Limb (tissue), 2 donors: ENCODE data around the gene KCTD5.
A peak's percentile ranks its signal among the peaks of the same experiment; 100 is the strongest.
"Not testable (repeated sequence)": the region's sequence is repeated elsewhere in the genome, so short reads cannot be mapped to it uniquely, and the experiment has no call there.

Experiments used
- DNase-seq, 2 donors: peaks; one replicate each; pipeline ENCODE4 v3.0.0-alpha.2; 2016; ENCODE audit errors: extremely low spot score in 2 of 2

The KCTD5 gene

DNA sequence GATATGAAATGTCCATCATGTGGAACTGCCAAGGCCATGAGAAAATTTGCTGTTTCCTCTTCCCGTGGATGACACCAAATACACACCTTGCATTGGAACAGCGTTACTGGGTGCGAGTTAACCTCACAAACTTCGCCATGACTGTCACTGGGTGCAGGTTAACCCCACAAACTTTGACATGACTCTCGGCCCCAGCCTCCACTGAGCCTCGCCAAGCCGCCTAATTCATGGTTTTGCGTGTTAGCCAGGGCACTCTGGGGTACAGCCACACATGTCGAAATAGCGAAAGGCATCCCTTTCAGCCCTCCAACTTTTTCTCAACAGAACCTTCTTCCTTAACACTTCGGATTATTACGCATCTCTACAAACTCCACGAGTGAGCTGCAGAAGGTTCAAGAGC is 10.6 kb upstream of the KCTD5 start:
- no peak for DNase-seq

GRCh38 chr16:2673066-2673999 is 9.0 kb upstream of the KCTD5 start:
- DNase-seq, result peak; percentile 95

DNA sequence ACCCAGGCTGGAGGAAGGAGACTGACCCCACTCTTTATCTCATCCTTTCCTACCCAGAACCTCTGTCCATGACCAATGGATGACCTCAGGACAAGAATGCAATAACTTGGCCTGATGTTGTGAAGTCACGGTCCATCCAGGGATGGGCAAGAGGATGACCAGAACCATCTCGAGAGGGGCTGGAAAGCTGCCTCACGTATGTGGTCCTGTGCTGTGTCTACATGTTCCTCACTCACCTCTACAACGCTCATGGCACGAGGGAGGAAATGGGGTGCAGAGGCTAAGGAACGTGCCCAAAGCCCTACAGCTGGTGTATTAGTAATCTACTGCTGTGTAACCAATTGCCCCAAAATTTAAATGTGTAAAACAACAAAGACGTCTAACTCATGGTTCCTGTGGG is 7.3 kb upstream of the KCTD5 start:
- DNase-seq, result no peak

- no peak for DNase-seq
Observed at GRCh38 chr16:2675714-2676113, 6.6 kb upstream of the KCTD5 start.

DNA sequence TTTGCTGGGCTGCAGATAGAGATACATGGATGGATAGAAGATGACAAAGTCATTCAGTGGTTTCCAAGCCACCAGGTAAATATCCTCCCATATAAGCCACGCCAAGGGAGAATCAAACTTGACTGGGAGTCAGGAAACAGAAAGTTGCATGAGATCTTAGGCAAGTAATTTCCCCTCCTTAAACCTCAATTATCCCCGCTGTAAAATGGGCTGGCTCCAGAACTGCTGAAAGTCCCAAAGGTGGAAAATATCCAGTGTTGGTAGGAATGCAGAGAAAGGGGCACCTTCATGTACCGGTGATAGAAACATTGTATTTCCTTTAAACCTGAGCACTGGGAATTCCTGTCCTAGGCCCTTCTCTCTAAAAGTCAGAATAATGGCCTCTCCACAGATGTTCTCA is 5.4 kb upstream of the KCTD5 start:
- DNase-seq, result not testable (repeated sequence)

GRCh38 chr16:2678206-2678965 is 3.9 kb upstream of the KCTD5 start:
- DNase-seq, result not testable (repeated sequence)

GRCh38 chr16:2679902-2680301 is 2.4 kb upstream of the KCTD5 start:
- DNase-seq, result not testable (repeated sequence)

DNA sequence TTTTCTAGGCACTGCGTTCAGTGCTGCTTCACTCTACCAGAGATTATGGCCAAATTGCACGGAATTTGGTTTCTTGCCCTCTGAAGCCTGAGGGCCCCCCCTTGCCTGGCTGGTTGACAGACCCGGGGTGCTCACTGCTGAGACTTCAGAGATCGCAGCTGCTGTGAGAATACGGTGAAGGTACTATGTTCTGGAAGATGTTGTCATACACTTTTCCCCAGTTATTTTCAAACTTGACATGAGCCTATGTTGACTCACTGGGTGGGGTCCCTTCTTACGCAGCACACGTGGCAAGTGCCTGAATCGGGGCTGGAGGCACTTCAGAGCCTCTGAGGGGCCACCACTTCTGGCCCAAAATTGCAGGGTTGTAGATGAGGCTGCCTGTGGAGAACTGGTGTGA is 2.0 kb upstream of the KCTD5 start:
- DNase-seq, result not testable (repeated sequence)

- not testable (repeated sequence) for DNase-seq
Observed at GRCh38 chr16:2683041-2683440, 718 bp downstream of the KCTD5 start.

GRCh38 chr16:2686075-2686474 is 3.8 kb downstream of the KCTD5 start:
- not testable (repeated sequence) for DNase-seq

DNA sequence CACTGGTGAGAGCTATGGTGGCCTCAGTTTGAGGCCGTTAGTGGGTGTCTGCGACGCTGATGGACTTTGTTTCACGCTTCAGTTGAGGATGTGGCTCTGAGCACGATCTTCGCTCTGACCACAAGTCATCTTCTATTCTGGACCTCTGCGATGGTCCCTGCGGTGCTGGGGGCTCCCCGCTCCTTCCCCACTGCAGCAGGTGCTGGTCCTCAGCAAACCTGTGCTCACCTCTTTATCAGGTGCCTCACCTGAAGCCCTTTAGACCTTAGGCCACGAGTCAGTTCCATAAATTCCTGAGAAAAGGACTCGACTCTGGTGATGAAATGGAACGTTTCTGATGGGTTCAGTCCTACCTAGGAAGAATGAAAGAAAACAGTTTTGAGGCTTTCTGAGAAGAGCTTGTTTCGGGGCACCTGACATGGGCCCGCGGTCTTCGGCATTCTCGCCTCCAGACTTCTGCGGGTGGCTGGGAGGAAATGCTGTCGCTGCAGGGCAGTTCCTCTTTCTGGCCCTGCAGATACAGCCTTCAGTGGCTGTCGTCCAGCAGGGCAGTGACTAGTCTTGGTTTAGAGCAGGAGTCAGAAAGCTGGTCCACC is 4.7 kb downstream of the KCTD5 start:
- DNase-seq, result no peak

DNA sequence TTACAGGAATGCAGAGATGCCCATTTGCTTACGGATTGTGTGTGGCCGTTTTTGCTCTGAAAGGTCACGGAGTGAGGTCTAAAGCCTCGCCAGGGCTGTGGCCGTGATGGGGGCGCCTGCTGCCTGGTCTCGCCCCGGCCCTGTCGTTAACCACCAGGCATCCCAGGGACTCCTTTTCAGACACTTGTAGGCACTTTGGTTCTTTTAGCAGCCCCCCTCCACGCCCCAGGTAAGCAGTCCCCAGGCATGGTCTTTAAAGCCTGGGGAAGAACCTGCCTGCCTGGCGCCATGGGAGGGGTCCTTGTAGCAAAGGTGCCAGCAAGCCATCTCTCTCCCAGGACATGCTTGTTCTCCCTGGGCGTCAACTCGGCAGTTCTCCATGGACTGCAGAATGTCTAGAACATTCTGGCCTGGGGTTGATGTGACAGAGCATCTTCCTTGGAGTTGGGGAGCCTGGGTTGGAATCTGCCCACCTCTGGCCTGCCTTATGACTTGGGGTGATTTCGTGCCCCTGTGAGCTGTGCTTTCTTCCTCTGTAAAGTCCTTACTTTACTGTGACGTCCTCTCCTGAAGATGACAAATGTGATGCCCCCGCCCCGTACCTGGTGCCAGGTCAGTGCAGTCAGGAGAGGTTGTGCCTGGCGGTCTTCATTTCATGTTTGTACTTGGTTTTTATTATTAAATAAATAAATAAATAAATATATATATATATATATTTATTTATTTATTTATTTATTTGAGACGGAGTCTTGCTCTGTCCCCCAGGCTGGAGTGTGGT is 5.4 kb downstream of the KCTD5 start:
- no peak for DNase-seq

GRCh38 chr16:2689422-2689821 is 7.1 kb downstream of the KCTD5 start:
- not testable (repeated sequence) for DNase-seq

GRCh38 chr16:2689968-2690801 is 7.9 kb downstream of the KCTD5 start:
- DNase-seq, result no peak

DNA sequence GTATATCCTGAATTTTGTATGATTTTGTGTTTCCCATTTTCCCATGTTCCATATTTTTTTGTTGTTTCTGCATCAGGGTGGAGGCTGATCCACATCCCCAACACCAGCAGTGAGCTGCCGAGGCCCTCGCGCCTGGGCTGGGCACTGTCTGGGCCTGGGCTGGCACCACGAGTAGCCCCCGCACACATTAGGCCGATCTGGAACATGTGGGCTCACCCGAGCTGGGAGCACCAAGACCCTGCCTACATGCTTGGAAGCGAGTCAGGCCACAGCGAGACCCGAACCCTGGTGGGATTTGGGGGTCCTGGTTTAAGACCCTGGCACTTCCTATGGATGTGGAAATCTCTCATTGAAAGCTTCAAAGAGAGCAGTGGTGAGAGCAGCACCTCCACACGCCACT is 8.5 kb downstream of the KCTD5 start:
- no peak for DNase-seq

GRCh38 chr16:2691491-2692248 is 9.3 kb downstream of the KCTD5 start:
- DNase-seq, result no peak

- DNase-seq, result no peak
Observed at GRCh38 chr16:2692251-2692947, 10.1 kb downstream of the KCTD5 start.

DNA sequence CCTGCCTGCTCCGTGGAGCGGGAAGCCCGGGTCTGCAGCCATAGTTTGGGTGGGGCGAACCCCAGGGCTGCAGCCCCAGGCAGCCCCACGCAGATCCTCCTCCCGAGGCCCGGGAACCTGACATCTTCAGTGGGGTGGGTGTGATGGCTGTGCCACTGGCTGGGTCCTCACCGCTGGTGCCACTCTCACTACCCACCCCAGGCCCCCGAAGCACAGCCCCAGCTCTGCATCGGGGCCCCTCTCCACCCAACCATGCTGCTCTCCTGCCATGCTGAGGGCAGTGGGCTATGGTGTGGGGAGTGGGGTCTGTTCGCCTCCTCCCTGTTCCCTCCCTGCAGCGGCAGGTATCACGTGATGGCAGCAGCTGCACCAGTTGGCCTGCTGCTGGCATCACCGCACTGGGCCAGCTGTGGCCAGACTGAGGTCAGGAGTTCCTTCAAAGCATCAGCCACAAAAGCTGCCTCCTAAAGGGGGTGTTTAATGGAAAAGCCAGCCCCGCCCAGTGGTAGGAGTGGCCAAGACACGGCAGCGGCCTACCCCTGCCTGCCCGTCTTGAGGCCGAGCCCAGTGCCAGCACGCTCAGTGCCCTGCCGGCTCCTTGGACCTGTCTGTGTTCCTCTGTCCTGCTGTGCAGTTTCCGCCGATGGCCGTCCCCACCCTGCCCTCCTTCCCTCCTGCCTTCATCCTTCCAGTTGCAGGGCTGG is 10.8 kb downstream of the KCTD5 start:
- no peak for DNase-seq
